ENCODE results near the gene NPAS2. TPM values are rescaled to one million over a fixed set of nuclear protein-coding genes. Genes with fewer than 3 reads are reported as not detected.

Gene NPAS2
- polyA plus RNA-seq, 1 of the 3 experiments (the other 2 are of a cell fraction), result 58.5 TPM

DNA sequence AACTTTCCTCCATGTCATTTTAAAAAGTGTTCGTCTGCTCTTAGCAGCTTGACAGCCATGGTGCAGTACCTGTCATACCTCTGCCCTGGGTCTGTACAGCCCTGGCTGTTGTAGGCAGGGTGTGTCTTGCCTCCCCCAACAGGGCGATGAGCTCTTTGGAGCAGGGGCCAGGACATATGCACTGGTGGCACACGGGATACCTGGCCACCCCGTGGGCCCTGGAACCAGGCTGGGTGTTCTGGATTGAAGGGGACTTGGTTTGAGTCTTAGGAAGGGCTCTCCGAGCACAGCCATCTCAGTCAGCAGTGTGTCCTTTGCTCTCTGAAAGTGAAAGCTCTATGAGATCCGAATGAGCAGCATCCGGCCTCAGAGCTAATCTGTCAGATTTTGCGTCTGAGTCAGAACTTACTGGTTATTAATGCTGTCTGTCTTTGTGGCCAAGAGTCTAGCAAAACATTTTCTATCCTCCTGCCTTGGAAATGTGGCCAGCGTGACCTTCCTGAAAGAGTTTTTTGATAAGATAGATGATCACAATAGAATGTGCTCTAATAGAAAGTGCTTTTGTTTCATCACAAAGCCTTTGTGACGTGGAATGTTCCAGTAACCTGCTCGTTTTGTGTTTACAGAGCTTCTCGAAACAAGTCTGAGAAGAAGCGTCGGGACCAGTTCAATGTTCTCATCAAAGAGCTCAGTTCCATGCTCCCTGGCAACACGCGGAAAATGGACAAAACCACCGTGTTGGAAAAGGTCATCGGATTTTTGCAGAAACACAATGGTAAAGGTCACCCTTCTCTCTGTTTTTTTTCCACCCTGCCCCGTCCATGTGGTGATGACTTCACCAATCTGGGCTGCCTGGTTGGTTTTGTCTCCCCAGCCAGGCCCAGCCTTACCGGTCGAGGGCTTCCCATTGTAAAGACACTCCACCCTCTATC, 104.8 kb downstream of the NPAS2 start:
- CTCF ChIA-PET, result interaction anchor here (1.8 kb wide), 1 partner anchor 11 kb away, joined by 5 read pairs; no protein-coding TSS in a partner anchor
- peak; percentile 81; the same call in 1 of the 2 replicates for TF ChIP-seq RXRA (IDR thresholded peaks at IDR 0.05; ENCODE audit: borderline replicate concordance, low read depth)
- peak; percentile 80 for TF ChIP-seq JUND (IDR thresholded peaks at IDR 0.05)
- no peak for TF ChIP-seq ELF1 (IDR thresholded peaks at IDR 0.05)
- TF ChIP-seq, protein P1, sequence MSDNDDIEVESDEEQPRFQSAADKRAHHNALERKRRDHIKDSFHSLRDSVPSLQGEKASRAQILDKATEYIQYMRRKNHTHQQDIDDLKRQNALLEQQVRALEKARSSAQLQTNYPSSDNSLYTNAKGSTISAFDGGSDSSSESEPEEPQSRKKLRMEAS (IDR thresholded peaks at IDR 0.05; ENCODE audit: low read depth), result peak; percentile 72; the same call in 1 of the 2 replicates
- TF ChIP-seq POLR2AphosphoS5 (IDR thresholded peaks at IDR 0.05; ENCODE audit: low read depth, low read length), result peak; percentile 66
- peak; percentile 77 for TF ChIP-seq TCF12 (IDR thresholded peaks at IDR 0.05)
- no peak for TF ChIP-seq FOXJ3 (CRISPR knock-in tag; IDR thresholded peaks at IDR 0.05)
- TF ChIP-seq FOSL2 (IDR thresholded peaks at IDR 0.05; ENCODE audit: borderline replicate concordance, low read depth), result peak; percentile 72; the same call in 1 of the 2 replicates
- peak in 1 of 2 experiments; percentile 65; a peak in 1 of 4 replicates for TF ChIP-seq EP300 (IDR thresholded peaks at IDR 0.05; ENCODE audit: borderline replicate concordance in 1 of 2, low read depth in 1 of 2, low read length in 1 of 2)
- TF ChIP-seq, protein P2, sequence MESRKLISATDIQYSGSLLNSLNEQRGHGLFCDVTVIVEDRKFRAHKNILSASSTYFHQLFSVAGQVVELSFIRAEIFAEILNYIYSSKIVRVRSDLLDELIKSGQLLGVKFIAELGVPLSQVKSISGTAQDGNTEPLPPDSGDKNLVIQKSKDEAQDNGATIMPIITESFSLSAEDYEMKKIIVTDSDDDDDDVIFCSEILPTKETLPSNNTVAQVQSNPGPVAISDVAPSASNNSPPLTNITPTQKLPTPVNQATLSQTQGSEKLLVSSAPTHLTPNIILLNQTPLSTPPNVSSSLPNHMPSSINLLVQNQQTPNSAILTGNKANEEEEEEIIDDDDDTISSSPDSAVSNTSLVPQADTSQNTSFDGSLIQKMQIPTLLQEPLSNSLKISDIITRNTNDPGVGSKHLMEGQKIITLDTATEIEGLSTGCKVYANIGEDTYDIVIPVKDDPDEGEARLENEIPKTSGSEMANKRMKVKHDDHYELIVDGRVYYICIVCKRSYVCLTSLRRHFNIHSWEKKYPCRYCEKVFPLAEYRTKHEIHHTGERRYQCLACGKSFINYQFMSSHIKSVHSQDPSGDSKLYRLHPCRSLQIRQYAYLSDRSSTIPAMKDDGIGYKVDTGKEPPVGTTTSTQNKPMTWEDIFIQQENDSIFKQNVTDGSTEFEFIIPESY (IDR thresholded peaks at IDR 0.05; ENCODE audit: borderline replicate concordance, low read depth), result no peak
- TF ChIP-seq, protein P3, sequence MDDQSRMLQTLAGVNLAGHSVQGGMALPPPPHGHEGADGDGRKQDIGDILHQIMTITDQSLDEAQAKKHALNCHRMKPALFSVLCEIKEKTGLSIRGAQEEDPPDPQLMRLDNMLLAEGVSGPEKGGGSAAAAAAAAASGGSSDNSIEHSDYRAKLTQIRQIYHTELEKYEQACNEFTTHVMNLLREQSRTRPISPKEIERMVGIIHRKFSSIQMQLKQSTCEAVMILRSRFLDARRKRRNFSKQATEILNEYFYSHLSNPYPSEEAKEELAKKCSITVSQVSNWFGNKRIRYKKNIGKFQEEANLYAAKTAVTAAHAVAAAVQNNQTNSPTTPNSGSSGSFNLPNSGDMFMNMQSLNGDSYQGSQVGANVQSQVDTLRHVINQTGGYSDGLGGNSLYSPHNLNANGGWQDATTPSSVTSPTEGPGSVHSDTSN (IDR thresholded peaks at IDR 0.05), result peak; percentile 95
- TF ChIP-seq, protein P4, sequence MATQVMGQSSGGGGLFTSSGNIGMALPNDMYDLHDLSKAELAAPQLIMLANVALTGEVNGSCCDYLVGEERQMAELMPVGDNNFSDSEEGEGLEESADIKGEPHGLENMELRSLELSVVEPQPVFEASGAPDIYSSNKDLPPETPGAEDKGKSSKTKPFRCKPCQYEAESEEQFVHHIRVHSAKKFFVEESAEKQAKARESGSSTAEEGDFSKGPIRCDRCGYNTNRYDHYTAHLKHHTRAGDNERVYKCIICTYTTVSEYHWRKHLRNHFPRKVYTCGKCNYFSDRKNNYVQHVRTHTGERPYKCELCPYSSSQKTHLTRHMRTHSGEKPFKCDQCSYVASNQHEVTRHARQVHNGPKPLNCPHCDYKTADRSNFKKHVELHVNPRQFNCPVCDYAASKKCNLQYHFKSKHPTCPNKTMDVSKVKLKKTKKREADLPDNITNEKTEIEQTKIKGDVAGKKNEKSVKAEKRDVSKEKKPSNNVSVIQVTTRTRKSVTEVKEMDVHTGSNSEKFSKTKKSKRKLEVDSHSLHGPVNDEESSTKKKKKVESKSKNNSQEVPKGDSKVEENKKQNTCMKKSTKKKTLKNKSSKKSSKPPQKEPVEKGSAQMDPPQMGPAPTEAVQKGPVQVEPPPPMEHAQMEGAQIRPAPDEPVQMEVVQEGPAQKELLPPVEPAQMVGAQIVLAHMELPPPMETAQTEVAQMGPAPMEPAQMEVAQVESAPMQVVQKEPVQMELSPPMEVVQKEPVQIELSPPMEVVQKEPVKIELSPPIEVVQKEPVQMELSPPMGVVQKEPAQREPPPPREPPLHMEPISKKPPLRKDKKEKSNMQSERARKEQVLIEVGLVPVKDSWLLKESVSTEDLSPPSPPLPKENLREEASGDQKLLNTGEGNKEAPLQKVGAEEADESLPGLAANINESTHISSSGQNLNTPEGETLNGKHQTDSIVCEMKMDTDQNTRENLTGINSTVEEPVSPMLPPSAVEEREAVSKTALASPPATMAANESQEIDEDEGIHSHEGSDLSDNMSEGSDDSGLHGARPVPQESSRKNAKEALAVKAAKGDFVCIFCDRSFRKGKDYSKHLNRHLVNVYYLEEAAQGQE (IDR thresholded peaks at IDR 0.05; ENCODE audit: low read depth, low read length), result 0 out of 2 replicates have a peak, but pooled peaks have one; percentile 24
- TF ChIP-seq NFIC (IDR thresholded peaks at IDR 0.05; ENCODE audit: borderline replicate concordance), result peak; percentile 54; the same call in 1 of the 2 replicates
- no peak for TF ChIP-seq GABPA (IDR thresholded peaks at IDR 0.05; ENCODE audit: low read depth)
- peak; percentile 75; the same call in 1 of the 2 replicates for TF ChIP-seq SIN3A (IDR thresholded peaks at IDR 0.05; ENCODE audit: borderline replicate concordance, low read depth, low read length)
- peak overlapping the region; percentile 75 for H3K4me2 ChIP-seq
- no peaks in the 10 kb centered on the region for H3K9me3 ChIP-seq
- H3K9ac ChIP-seq, result peak overlapping the region; percentile 59; the same call in 1 of the 2 replicates
- POLR2A ChIA-PET, result no interaction called here
- DNase-seq, result no peak
- H3K27me3 ChIP-seq (ENCODE audit: insufficient read depth), result no peaks in the 10 kb centered on the region
- H4K20me1 ChIP-seq (ENCODE audit: insufficient read depth), result no peaks in the 10 kb centered on the region
- no peaks in the 10 kb centered on the region for H3K9me2 ChIP-seq
- no peak overlapping the region for H2AFZ ChIP-seq (ENCODE audit: low read depth)
- H3K27ac ChIP-seq (ENCODE audit: low read depth in 2 of 2, low read length in 1 of 2), result peak overlapping the region; percentile 79 to 90; a peak in 3 of 4 replicates
- peaks cover 22 to 26% of the 10 kb centered on the region in 2 experiments for H3K36me3 ChIP-seq (replicated peaks in 1 of 2; ENCODE audit: control insufficient read depth in 1 of 2, insufficient read depth in 2 of 2, low read length in 1 of 2)
- H3K79me2 ChIP-seq (ENCODE audit: insufficient read depth), result no peaks in the 10 kb centered on the region
- WGBS (ENCODE audit: low lambda C conversion rate), result 41% methylated on average over 21 of the region's 21 CpGs
- H3F3A ChIP-seq (replicated peaks; ENCODE audit: insufficient read depth), result peaks cover 27% of the 10 kb centered on the region
- peaks cover 9 to 10% of the 10 kb centered on the region in 2 experiments for H3K4me1 ChIP-seq (ENCODE audit: control insufficient read depth in 1 of 2, insufficient read depth in 2 of 2, low read depth in 1 of 2, low read length in 1 of 2)
- H3K4me3 ChIP-seq (ENCODE audit: low read depth in 2 of 2, low read length in 1 of 2), result peak overlapping the region; percentile 21 to 42; a peak in 3 of 4 replicates

All from SK-N-SH (cell line).